NB4 (cell line): ENCODE measurements around the gene LCTL.

ENCODE experiments used
- CTCF ChIP-seq: IDR thresholded peaks from one replicate; pipeline ENCODE4 v1.5.1; 2012; ENCODE audit warnings: low read depth, low read length
- MAX ChIP-seq: IDR thresholded peaks from 2 replicates; pipeline ENCODE4 v1.6.1; 2011; ENCODE audit warnings: low read depth, low read length
- MYC ChIP-seq: IDR thresholded peaks from 2 replicates; pipeline ENCODE4 v1.6.1; 2011; ENCODE audit warnings: low read depth, low read length
- POLR2A ChIP-seq: IDR thresholded peaks from 2 replicates; pipeline ENCODE4 v1.6.1; 2011; ENCODE audit warnings: mild to moderate bottlenecking; ENCODE audit not compliant: insufficient read length; ENCODE audit errors: extremely low read depth

- TF ChIP-seq CTCF (no peak), MAX (no peak), MYC (no peak), POLR2A (no peak)
Observed at GRCh38 chr15:66573719-66574595, 8.2 kb upstream of the LCTL start.
